Measurements from ENCODE around the gene SAP30BP. TPM values are rescaled to one million over a fixed set of nuclear protein-coding genes. Genes with fewer than 3 reads are reported as not detected.

The SAP30BP gene
- total RNA-seq, 4 donors from 2014 or later, result 33.9 to 72.7 (median 44.4) TPM

- H3K27ac ChIP-seq, result peak overlapping the region; percentile 71 to 89 (median 81)
Measured at GRCh38 chr17:75645889-75646637, 21.1 kb upstream of the SAP30BP start.

GRCh38 chr17:75646638-75646992, 20.5 kb upstream of the SAP30BP start:
- H3K9me3 ChIP-seq, result no peaks in the 10 kb centered on the region
- TF ChIP-seq POLR2A (IDR thresholded peaks at IDR 0.05), result no peak
- TF ChIP-seq CTCF (IDR thresholded peaks at IDR 0.05), result no peak
- H3K27ac ChIP-seq, result peak overlapping the region in 3 of 4 donors; percentile 71 to 89 (median 85)
- no peak overlapping the region for H3K4me3 ChIP-seq
- intact Hi-C loops (cut with DNase I), result no loop called here
- DNase-seq, result no peak
- WGBS, 2 donors, result 96 to 100% methylated on average over 1 to 4 of the region's 6 CpGs
- H3K27me3 ChIP-seq, result no peaks in the 10 kb centered on the region
- H3K4me1 ChIP-seq, result peaks cover 18 to 52% (median 25%) of the 10 kb centered on the region in 3 donors
- peaks cover 0 to 58% (median 5%) of the 10 kb centered on the region in 3 donors for H3K36me3 ChIP-seq

More at GRCh38 chr17:75645889-75646637, 21.1 kb upstream of the SAP30BP start:
- Histone ChIP-seq H3K27me3 (no peaks in the 10 kb centered on the region), H3K4me3 (no peak overlapping the region), H3K9me3 (no peaks in the 10 kb centered on the region), H3K36me3 (peaks cover 0 to 56% (median 5%) of the 10 kb centered on the region in 3 donors), H3K4me1 (peaks cover 18 to 57% (median 25%) of the 10 kb centered on the region in 3 donors)
- no peak for TF ChIP-seq POLR2A (IDR thresholded peaks at IDR 0.05)
- no peak for TF ChIP-seq CTCF (IDR thresholded peaks at IDR 0.05)
- no peak for DNase-seq
- 87 to 100% methylated on average over 5 to 6 of the region's 17 CpGs for WGBS, 2 donors
- intact Hi-C loops (cut with DNase I), result no loop called here

GRCh38 chr17:75647061-75647460, 20.1 kb upstream of the SAP30BP start:
- DNase-seq, result no peak
- Histone ChIP-seq H3K36me3 (peaks cover 0 to 63% (median 6%) of the 10 kb centered on the region in 3 donors), H3K27me3 (no peaks in the 10 kb centered on the region), H3K9me3 (no peaks in the 10 kb centered on the region), H3K4me1 (peaks cover 18 to 47% (median 21%) of the 10 kb centered on the region in 3 donors), H3K4me3 (no peak overlapping the region), H3K27ac (peak overlapping the region in 2 of 4 donors; percentile 85 to 89)
- TF ChIP-seq CTCF (IDR thresholded peaks at IDR 0.05) (no peak), POLR2A (IDR thresholded peaks at IDR 0.05) (no peak)
- 94 to 100% methylated on average over 1 to 3 of the region's 7 CpGs for WGBS, 2 donors
- intact Hi-C loops (cut with DNase I), result no loop called here

- WGBS, 2 donors, result 94 to 96% methylated on average over 7 of the region's 7 CpGs
- Histone ChIP-seq H3K36me3 (peaks cover 0 to 71% (median 11%) of the 10 kb centered on the region in 3 donors), H3K27me3 (no peaks in the 10 kb centered on the region), H3K27ac (no peak overlapping the region), H3K9me3 (no peaks in the 10 kb centered on the region), H3K4me1 (peaks cover 14 to 39% (median 15%) of the 10 kb centered on the region in 3 donors), H3K4me3 (no peak overlapping the region)
- DNase-seq, result no peak
- intact Hi-C loops (cut with DNase I), result no loop called here
- no peak for TF ChIP-seq POLR2A (IDR thresholded peaks at IDR 0.05)
- TF ChIP-seq CTCF (IDR thresholded peaks at IDR 0.05), result no peak
Measured at GRCh38 chr17:75647921-75648320, 19.2 kb upstream of the SAP30BP start.

GRCh38 chr17:75649687-75650086, 17.5 kb upstream of the SAP30BP start:
- H3K9me3 ChIP-seq, result no peaks in the 10 kb centered on the region
- no peaks in the 10 kb centered on the region for H3K27me3 ChIP-seq
- no peak overlapping the region for H3K27ac ChIP-seq
- no peak for DNase-seq
- intact Hi-C loops (cut with DNase I), result no loop called here
- no peak overlapping the region for H3K4me3 ChIP-seq
- H3K36me3 ChIP-seq, result peaks cover 0 to 73% (median 11%) of the 10 kb centered on the region in 3 donors
- 90 to 95% methylated on average over 3 to 4 of the region's 6 CpGs for WGBS, 2 donors
- H3K4me1 ChIP-seq, result peaks cover 0 to 21% (median 3%) of the 10 kb centered on the region in 3 donors
- no peak for TF ChIP-seq CTCF (IDR thresholded peaks at IDR 0.05)
- no peak for TF ChIP-seq POLR2A (IDR thresholded peaks at IDR 0.05)

All from esophagus squamous epithelium (tissue), 5 donors.